Endothelial cell (in vitro differentiated cells): Measurements from ENCODE around the gene ZNF618. TPM values are rescaled to one million over a fixed set of nuclear protein-coding genes. Genes with fewer than 3 reads are reported as not detected.

Experiments
- DNase-seq: peaks from one replicate; pipeline ENCODE4 v3.0.0; 2021; ENCODE audit warnings: low spot score
- H3K27ac Mint-ChIP-seq: one replicate; pipeline ENCODE4 v1.8.0; 2021; ENCODE audit warnings: mixed read lengths, inconsistent platforms; ENCODE audit not compliant: unreplicated experiment
- H3K27me3 Mint-ChIP-seq: one replicate; pipeline ENCODE4 v1.8.0; 2021; ENCODE audit warnings: mild to moderate bottlenecking, moderate library complexity, mixed read lengths, inconsistent platforms; ENCODE audit not compliant: unreplicated experiment
- H3K36me3 Mint-ChIP-seq: one replicate; pipeline ENCODE4 v1.8.0; 2021; ENCODE audit warnings: mild to moderate bottlenecking, low read depth, mixed read lengths, inconsistent platforms; ENCODE audit not compliant: unreplicated experiment
- H3K4me1 Mint-ChIP-seq: one replicate; pipeline ENCODE4 v1.8.0; 2021; ENCODE audit warnings: mild to moderate bottlenecking, mixed read lengths, inconsistent platforms; ENCODE audit not compliant: unreplicated experiment
- H3K4me3 Mint-ChIP-seq: one replicate; pipeline ENCODE4 v1.8.0; 2021; ENCODE audit warnings: mild to moderate bottlenecking, mixed read lengths, inconsistent platforms; ENCODE audit not compliant: unreplicated experiment
- H3K9me3 Mint-ChIP-seq: one replicate; pipeline ENCODE4 v1.8.0; 2021; ENCODE audit warnings: mixed read lengths, inconsistent platforms; ENCODE audit not compliant: unreplicated experiment
- CTCF ChIP-seq: fragments of 200-600 bp; sonication (generic); IDR thresholded peaks from one replicate; pipeline ENCODE4 v1.5.0; 2021; ENCODE audit warnings: antibody characterized with exemption; ENCODE audit not compliant: unreplicated experiment
- total RNA-seq: library from RNA; stranded (reverse); fragmentation: NEBNext Ultra II Directional; extraction: Animal tissue kit (Norgen Biotek cat#: 25700); gene quantifications from one replicate; pipeline ENCODE4 v1.2.1, GENCODE V29; 2021; ENCODE audit not compliant: unreplicated experiment

The ZNF618 gene
- total RNA-seq, 1 donor from 2014 or later, result 35.0 TPM

- H3K36me3 Mint-ChIP-seq, result no peaks in the 10 kb centered on the region
- no peaks in the 10 kb centered on the region for H3K4me1 Mint-ChIP-seq
- H3K4me3 Mint-ChIP-seq, result no peak overlapping the region
- DNase-seq, result no peak
- TF ChIP-seq CTCF, result no peak
- peaks cover 16% of the 10 kb centered on the region for H3K27me3 Mint-ChIP-seq
- H3K9me3 Mint-ChIP-seq, result peaks cover 4% of the 10 kb centered on the region
- no peak overlapping the region for H3K27ac Mint-ChIP-seq
Measured at GRCh38 chr9:114102484-114102883, 226.4 kb downstream of the ZNF618 start.

- Mint-ChIP-seq H3K4me1 (no peaks in the 10 kb centered on the region), H3K27me3 (peaks cover 9% of the 10 kb centered on the region), H3K9me3 (peaks cover 4% of the 10 kb centered on the region), H3K27ac (no peak overlapping the region), H3K4me3 (no peak overlapping the region), H3K36me3 (no peaks in the 10 kb centered on the region)
- no peak for TF ChIP-seq CTCF
- no peak for DNase-seq
Measured at GRCh38 chr9:114105236-114105635, 229.1 kb downstream of the ZNF618 start.

Other genes with a start within 250 kb of the ZNF618 start
- gene AMBP, start 202.0 kb downstream of the ZNF618 start, total RNA-seq, result not detected
- 0.26 TPM for gene KIF12, start 223.0 kb downstream of the ZNF618 start, total RNA-seq